GM21723 (cell line): Measurements from ENCODE around the gene MT1M.
"Not testable (repeated sequence)": the region's sequence is repeated elsewhere in the genome, so short reads cannot be mapped to it uniquely, and the experiment has no call there.

Experiments
- ATAC-seq: cut with Tn5 transposase; IDR thresholded peaks from one replicate; pipeline ENCODE4 v1.9.1; 2021; ENCODE audit warnings: mild to moderate bottlenecking, moderate library complexity; ENCODE audit not compliant: unreplicated experiment

The MT1M gene

DNA sequence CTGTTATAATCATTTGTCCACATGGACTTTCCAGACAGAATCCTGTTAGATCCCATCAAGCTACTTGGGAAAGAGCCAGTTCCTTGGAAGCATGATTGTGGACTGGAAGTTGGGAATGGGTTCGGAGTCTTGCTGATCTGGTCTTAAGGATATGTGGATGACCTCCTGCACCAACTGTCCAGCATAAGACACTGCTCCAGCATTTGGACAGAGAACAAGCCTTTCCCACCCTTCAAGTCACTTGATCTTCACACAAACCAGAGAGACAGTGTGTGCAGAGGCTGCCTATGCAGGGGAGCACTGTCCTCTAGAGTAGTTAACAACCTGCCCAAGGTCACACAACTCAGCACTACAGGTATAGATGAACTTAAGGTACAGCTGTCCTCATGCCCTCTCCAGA lies 13.4 kb downstream of the MT1M start:
- no peak for ATAC-seq

DNA sequence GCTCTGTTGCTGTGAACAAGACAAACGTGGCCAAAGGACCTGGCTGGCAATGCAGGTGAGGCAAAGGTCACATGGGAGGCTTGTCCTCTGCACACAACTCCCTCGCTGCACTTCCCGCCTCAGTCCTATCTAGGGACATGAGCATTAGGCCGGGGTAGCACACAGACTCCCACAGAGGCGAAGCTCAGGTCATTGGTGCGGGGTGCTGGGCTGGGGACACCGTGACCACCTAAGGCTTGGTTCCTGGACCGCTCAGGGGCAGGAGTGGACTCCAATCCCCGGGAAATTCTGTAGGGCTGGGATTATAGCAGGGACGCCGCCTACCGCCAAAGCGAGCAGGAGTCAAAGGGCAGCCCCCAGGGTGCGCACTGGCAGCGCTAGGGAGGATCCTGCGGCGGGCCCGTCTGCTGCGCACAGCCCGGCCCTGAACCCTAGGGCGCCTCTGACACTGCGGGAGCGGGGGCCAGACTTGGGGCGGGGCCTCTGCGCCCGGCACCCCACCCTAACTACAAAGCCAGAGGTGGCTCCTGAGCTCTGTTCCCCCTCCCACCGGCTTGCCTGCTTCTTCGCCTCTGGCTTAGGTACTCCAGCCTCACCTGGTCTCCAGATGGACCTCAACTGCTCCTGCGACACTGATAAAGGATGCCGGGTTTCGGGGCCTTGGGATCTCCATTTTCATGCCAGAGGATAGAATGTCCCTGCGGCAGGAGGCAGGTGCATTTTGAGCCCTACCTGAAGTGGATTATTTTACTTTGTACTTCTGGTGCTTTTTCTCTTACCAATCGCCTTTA lies 15.4 kb downstream of the MT1M start:
- ATAC-seq: no peak

DNA sequence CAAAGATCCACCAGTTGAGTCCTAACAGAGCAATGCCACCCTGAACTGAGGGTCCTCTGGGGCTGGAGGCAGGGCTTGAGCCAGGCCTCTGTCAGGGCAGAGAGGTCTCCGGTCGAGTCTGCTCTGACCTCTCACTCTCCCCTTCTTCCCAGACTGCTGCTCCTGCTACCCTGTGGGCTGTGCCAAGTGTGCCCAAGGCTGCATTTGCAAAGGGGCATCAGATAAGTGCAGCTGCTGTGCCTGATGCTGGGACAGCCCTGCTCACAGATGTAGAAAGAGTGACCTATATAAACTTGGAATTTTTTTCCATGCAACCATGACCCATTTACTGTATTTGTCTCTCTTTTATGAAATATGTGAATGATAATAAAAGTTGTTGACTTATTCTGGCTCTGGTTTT lies 16.8 kb downstream of the MT1M start:
- no peak for ATAC-seq

DNA sequence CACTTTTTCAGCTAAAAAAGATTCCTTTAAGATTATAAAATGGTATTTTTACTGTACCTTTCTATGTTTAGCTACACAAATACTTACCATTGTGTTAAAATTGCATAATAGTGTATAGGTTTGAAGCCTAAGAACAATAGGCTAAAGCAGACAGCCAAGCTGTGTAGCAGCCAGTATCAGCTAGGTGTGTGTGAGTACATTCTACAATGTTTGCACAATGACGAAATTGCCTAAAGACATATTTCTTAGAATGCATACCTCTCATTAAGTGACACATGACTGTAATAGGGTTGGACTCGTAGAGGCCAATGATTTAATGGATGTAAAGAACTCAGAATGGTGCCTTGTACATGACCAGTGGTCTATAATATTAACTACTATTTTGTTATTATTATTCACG lies 17.4 kb downstream of the MT1M start:
- ATAC-seq: no peak

DNA sequence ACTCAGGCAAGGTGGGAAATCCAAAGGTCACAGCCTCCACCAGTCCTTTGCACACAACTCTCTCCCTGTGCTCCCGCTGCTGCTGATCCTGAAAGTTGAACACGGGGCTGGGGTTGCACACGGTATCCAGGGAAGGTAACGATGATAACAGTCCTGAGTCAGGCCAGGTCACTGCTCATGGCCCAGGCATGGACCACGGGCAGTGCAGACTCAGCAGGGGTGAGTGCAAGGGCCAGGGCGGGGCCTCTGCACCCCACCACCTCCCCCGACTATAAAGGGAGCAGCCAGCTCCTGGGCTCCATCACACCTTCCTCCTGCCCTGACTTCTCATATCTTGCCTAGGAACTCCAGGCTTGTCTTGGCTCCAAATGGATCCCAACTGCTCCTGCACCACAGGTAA lies 19.1 kb downstream of the MT1M start, which contains the start of gene MT1B:
MT1B (plus strand) TSS at position 301 of the 400 bp plus-strand sequence; CDS start at position 369, 68 bp downstream.
- ATAC-seq: no peak

DNA sequence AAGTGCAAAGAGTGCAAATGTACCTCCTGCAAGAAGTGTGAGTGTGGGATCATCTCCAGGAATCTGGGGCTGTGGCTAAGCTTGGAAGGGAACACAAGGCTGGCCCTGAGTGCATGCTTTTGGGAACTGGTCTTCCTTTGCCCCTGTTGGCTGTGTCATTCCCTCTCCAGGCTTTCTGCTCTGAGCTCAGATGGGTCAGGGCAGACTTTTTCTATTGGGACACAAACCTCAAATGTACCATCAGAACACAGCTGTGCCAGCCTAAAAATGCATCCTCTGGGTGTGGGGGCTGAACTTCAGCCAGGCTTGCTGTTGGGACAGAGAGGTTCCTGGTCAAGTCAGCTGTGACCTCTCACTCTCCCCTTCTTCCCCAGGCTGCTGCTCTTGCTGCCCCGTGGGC lies 20.1 kb downstream of the MT1M start:
- no peak for ATAC-seq

DNA sequence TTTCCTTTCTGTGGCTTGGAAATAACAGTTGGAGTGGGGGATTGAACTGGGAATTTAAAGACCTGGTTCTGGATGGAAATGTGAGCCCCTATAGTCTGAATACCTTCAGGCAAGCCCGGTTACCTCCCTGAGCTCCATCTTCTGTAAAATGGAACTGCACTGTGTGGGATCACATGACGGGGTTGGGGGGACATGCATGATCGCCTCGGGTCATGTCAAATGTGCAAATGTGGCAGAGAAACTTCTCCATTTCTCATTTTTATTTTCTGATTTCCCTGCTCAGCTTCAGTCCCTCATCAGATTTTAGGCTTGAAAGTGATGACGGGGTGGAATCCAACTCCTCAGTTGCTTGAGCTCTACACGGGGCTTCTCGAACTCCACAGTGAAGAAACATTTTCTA lies 20.8 kb downstream of the MT1M start:
- ATAC-seq: no peak

DNA sequence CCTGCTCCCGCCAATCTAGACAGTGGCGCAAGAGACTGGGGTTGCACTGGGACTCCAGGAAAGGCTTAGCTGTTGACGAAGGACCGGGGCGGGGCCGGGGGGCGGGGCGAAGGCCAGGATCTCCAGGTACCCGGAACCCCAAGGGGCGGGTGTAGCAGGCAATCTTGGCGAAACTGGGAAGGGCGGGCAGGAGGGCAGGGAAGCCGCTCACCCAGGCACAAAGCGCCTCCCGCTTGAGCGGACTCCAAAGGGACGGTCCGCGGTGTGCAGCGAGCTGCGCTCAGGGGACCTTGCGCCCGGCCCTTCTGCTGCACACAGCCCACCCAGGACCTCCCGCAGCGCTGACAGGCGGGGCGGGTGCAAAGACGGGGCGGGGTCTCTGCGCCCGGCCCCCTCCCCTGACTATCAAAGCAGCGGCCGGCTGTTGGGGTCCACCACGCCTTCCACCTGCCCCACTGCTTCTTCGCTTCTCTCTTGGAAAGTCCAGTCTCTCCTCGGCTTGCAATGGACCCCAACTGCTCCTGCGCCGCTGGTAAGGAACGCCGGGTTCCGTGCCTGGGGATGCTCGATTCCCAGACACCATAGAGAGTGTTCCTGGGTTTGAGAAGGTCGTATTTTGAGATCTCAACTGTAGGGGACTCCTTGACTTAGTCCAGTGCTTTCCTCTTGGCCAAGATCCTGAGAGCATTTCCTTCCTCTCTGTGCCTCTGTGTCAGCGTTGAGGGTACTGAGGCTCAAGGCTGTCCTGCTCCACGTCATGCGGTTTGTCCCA lies 25.3 kb downstream of the MT1M start, which contains the start of gene MT1F:
MT1F (plus strand) TSS at position 405 of the 772 bp plus-strand sequence; CDS start at position 505, 100 bp downstream.
- ATAC-seq: peak; percentile 57

DNA sequence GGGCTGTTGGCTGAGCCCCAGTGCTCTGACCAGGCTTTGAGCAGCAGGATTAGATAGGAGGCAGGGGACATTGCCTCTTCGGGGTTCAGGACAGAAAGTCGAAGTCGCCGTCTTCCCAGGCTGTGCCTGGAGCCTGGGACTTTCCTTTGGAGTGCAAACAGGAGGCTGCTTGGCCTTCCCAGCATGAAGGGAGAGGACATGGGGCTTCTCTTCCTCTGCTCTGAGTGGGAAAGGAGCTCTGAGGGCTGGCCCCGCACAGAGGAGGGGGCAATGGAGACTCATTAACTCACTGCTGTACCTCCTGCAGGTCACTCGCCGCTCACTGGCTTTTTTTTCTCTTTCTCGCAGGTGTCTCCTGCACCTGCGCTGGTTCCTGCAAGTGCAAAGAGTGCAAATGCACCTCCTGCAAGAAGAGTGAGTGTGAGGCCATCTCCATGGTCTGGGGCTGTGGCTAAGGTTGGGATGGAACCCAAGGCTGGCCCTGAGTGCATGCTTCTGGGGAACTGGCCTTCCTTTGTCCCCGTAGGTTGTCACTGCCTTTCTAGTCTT lies 25.9 kb downstream of the MT1M start:
- ATAC-seq: no peak

DNA sequence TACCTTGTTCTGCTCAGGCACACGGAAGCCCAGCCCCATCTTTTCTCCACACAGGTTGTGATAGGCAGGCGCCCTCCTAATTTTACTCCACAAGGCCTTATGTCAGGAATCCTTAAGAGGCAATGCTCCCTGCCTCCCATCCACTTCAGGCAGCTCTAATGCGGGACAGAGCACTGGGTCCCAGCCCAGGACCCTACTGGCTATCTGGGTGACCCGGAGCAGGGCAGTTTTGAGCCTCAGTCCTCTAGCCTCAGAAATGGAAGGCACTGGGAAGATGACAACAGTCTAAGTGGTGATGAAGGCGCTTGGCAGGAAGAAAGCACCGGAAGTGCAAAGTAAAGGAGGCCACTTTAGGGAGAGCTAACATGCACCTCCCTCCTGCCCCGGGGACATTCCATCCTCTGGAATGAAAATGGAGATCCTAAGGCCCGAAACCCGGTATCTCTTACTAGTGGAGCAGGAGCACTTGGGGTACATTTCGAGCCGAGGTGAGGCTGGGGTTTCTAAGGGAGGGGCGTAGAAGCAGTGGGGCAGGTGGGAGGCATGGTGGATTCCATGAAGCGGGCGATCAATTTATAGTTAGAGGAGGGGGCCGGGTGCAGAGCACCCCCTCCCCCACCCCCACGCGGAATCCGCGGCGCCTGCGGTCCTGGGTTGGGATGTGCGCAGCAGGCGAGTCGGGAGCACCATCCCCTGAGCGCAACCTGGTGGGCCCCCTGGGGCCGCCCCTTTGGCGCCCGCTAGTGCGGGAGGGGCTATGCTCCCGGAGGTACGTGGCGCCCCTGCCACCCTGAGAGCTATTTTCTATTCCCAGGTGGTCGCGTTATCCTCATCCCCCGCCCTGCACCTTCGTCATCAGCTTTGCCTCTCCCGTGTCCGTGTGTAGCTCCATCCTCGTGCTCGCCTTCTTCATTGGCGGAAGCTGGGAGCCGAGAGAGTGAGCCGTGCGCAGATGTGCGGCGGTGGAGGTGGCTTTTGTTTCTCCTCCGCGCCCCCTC lies 30.2 kb downstream of the MT1M start:
- no peak for ATAC-seq

DNA sequence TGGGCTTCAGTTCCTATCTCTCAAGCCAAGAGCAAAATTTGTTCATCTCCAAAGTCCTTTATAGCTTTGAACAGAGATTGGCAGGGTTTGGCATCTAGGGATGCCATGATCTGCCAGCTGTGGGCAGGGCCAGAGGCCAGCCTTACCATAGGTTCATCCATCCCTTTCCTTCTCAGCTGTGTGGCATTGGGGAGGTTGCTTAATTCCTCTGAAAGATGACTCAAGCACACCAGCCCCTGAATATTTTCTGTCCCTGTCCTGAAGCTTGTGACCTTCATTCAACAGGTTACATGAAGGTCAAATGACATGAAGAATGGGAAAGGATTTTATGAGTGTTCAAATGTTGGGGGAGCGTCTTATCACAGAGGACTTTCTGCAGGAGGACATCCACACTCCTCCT lies 32.0 kb downstream of the MT1M start:
- ATAC-seq: no peak

DNA sequence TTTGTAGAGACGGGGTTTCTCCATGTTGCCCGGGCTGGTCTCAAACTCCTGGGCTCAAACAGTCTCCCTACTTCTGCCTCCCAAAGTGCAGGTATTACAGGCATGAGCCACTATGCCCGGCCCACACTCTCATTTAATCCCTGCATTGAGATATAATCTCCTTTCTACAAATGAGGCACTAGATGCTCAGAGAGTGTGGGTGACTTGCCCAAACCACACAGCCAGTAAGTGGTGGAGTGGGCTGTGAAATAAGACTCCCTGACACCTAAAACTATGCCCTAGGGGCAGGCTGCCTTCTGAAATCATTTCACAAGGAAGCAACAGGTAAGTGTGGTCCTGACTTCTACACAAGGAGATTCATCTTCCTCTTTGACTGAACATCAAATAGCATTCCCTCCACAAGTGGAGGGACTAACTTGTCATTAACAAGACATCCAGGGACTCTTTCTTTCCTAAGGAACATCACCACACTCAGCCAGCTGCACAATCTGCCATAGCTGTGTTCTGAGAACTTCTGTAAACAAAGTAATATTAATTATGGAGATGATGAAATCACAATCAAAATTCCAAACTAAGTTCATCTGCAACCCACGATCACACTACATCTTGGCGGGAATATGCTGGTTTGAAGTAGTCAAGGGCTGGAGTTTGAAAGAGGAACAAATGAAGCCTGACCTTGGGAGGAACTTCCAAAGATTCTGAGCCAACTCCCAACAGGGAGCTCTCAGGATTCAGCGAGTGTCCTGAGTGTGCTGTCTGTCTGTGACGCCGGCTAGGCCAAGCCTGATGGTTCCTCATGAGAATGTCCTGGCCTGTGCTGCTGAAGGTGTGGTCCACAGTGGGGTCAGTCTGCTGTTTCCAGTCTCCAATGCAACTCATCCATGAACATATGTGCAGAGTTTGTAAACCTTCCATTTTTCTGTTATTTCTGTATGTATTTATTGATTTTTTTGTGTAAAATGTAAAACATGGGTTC lies 33.1 kb downstream of the MT1M start:
- not testable (repeated sequence) for ATAC-seq

DNA sequence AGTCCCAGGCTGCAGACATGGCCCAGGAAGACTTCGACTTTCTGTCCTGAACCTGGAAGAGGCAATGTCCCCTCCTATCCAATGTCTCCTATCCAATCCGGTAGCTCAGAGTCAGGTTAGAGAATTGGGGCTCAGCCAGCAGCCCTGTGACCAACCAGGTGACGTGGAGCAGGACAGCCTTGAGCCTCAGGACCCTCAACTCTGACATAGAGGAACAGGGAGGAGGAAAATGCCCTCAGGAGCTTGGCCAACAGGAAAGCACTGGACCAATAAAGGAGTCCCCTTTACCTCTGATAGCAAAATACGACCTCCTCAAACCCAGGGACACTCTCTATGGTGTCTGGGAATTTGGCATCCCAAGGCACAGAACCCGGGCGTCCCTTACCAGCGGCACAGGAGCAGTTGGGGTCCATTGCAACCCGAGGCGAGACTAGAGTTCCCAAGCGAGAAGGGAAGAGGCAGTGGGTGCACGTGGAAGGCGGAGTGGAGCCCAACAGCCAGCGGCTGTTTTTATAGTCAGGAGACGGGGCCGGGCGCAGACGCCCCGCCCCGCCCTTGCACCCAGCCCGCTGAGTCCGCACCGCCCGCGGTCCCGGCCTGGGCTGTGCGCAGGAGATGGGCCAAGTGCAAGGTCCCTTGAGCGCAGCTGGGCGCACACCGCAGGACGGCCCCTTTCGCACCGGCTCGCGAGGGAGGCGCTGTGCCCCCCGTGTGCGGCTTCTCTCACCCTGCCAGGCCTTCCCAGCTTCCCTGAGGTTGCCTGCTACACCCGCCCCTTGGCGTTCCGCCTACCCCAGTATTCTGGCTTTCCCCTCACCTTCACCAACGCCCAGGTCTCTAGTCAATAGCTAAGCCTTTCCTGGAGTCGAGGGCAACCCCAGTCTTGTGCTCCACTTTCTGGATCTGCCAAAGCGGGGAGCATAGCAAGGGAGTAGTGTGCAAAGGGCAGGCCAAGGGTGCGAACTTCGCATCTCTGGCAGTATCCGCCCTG lies 35.4 kb downstream of the MT1M start, which contains the start of gene MT1G:
MT1G (minus strand) TSS at position 485 of the 991 bp plus-strand sequence; CDS start at position 413, 72 bp downstream.
- ATAC-seq: no peak

DNA sequence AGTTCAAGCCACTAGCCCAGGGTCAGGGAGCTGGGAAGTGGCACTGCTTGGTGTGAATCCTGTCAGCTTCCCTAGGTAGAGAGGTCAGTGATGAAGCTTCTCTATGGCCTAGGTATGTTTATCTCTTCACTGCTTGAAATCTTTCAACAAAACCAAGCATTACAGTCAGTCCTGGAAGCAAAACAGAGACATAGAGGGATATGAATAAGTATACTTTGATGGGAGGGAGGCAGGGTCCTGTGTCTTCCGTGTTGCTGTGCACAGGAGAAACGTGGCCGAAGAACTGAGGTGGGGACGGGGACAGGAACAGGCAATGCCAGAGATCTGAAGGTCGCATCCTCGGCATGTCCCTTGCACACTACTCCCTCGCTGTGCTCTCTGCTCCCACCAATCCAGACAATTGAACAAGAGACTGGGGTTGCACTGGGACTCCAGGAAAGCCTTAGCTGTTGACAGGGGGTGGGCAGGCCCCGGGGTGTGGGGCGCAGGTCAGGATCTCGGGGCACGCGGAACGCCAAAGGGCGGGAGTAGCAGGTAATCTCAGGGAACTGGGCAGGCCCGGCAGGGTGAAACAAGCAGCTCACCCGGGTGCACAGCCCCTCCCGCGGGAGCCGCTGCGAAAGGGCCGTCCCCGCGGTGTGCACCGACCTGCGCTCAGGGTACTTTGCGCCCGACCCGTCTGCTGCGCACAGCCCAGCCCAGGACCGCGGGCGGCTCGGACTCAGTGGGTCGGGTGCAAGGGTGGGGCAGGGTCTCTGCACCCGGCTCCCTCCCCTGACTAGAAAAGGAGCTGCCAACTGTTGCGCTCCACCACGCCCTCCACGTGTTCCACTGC lies 36.8 kb downstream of the MT1M start, which contains the start of gene MT1H:
MT1H (plus strand) TSS at position 810 of the 835 bp plus-strand sequence. CDS start 71 bp downstream, outside the sequence.
- no peak for ATAC-seq

DNA sequence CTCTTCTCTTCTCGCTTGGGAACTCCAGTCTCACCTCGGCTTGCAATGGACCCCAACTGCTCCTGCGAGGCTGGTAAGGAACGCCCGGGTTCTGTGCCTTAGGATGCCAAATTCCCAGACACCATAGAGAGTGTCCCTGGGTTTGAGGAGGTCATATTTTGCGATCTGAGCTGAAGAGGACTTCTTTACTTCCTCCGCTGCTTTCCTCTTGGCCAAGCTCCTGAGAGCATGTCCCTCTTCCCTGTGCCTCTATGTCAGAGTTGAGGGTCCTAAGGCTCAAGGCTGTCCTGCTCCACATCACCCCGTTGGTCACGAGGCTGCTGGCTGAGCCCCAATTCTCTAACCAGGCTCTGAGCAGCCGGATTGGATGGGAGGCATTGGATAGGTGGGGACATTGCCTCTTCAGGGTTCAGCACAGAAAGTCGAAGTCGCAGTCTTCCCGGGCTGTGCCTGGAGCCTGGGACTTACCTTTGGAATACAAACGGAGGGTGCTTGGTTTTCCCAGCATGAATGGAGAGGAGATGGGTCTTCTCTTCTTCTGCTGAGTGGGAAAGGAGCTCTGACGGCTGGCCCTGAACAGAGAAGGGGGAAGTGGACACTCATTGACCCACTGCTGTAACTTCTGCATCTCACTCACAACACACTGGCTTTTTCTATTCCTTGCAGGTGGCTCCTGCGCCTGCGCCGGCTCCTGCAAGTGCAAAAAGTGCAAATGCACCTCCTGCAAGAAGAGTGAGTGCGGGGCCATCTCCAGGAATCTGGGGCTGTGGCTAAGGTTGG lies 37.6 kb downstream of the MT1M start:
- ATAC-seq: no peak

DNA sequence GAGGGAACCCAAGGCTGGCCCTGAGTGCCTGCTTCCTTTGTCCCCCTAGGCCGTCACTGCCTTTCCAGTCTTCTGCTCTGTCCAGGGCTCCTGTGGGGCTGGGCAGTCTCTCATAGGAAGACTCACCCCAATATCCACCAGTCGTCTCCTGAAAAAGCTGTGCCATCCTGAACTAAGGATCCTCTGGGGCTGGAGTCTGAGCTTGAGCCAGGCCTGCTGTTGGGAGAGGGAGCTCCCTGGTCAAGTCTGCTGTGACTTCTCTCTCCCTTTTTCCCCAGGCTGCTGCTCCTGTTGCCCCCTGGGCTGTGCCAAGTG lies 38.1 kb downstream of the MT1M start:
- no peak for ATAC-seq
